HCEC 1CT (cell line): Measurements from ENCODE around the gene KDM2B.

Experiments used
- DNase-seq: peaks from one replicate; pipeline ENCODE4 v3.0.0-alpha.2; 2017

Gene KDM2B

GRCh38 chr12:121560392-121561008 is 20.3 kb downstream of the KDM2B start:
- DNase-seq: no peak

- no peak for DNase-seq
Measured at GRCh38 chr12:121558956-121559355, 21.9 kb downstream of the KDM2B start.

- no peak for DNase-seq
Measured at GRCh38 chr12:121550974-121551634, 29.7 kb downstream of the KDM2B start.

GRCh38 chr12:121549075-121549474 is 31.7 kb downstream of the KDM2B start:
- DNase-seq: no peak

DNA sequence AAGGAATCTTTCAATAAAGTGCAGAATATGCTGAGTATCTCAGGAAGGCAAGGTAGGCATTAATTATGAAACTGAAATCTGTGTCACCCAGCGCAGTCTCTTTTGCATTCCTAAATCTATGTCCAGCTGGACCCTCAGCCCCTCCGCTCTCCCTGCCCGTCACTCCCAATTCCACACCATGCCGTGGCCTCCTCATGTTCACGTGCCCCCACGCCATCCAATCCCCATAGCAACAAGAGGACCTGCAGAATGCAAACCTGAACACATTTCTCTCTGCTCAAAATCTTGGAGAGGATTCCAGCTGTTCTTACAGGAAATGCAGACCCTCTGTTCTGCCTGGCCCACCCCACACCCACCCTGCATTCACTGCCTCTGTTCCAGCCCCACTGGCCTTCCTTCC is 35.3 kb downstream of the KDM2B start:
- no peak for DNase-seq

DNA sequence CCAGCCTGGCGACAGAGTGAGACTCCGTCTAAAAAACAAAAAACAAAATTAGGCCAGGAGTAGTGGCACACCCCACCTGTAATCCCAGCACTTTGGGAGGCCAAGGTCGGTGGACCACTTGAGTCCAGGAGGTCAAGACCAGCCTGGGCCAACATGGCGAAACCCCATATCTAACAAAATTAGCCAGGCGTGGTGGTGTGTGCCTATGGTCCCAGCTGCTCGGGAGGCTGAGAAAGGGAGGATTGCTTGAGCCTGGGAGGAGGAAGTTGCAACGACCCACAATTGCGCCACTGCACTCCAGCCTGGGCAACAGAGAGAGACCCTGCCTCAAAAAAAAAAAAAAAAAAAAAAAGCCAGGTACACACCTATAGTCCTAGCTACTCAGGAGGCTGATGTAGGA is 37.0 kb downstream of the KDM2B start:
- no peak for DNase-seq

- DNase-seq: no peak
Measured at GRCh38 chr12:121539908-121540307, 40.9 kb downstream of the KDM2B start.

DNA sequence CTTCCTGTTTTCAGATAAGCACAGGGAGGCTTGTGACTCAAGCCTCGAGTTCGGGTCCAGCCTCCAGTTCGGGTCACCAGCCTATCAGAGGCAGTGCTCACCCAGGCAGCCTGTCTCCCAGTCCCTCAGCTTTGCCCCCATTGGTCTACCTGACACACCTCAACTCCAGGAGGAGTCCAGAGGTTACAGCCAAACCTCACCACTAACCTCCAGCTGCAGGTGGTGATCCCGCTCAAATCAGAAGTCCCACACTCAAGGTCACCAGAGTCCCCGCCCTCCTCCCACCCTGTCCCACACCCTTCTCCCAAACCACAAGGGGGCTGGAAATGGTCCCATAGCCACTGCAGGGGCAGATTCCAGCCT is 42.1 kb downstream of the KDM2B start:
- DNase-seq: no peak

GRCh38 chr12:121537814-121538698 is 42.8 kb downstream of the KDM2B start:
- no peak for DNase-seq

- DNase-seq: peak; percentile 69
Measured at GRCh38 chr12:121536899-121537813, 43.7 kb downstream of the KDM2B start.

DNA sequence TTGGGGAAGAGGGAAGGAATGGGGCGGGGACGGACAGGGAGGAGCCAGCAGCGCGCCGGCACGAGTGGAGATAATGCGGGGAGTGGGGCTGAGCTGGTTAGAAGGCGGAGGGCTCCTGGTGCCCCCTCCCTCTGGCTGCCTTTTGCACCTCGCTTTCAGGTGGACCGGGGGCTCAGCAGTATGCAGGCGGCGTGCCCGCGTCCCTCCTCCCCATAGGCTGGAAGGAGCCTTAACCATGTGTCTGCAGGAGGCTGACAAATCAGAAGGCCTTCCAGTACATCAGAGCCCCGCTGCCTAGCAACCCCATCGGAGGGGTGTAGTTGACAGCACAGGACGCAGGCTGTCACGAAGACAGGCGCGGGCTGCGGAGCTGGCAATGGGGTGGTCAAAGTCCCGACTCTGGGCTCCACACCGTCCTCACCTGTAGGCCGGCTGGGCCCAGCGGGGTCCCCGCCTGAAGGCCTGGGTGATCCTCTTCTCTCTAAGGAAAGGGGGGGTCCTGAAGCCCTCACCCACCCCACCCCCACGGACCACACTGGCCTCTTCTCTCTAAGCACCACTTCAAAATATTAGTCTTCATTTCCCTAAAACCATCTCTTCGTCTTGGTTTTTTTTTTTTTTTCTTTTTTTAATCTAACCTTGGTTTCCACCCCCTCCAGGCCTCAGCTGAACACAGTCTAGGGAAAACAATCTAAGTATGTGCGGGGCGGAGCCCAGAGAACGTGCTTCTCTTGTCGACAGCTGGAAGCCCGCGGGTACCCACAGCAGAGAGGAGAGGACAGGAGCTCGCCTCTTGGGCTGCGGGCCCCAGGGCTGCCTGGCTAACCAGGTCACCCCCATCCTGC is 44.5 kb downstream of the KDM2B start:
- peak; percentile 84 for DNase-seq

DNA sequence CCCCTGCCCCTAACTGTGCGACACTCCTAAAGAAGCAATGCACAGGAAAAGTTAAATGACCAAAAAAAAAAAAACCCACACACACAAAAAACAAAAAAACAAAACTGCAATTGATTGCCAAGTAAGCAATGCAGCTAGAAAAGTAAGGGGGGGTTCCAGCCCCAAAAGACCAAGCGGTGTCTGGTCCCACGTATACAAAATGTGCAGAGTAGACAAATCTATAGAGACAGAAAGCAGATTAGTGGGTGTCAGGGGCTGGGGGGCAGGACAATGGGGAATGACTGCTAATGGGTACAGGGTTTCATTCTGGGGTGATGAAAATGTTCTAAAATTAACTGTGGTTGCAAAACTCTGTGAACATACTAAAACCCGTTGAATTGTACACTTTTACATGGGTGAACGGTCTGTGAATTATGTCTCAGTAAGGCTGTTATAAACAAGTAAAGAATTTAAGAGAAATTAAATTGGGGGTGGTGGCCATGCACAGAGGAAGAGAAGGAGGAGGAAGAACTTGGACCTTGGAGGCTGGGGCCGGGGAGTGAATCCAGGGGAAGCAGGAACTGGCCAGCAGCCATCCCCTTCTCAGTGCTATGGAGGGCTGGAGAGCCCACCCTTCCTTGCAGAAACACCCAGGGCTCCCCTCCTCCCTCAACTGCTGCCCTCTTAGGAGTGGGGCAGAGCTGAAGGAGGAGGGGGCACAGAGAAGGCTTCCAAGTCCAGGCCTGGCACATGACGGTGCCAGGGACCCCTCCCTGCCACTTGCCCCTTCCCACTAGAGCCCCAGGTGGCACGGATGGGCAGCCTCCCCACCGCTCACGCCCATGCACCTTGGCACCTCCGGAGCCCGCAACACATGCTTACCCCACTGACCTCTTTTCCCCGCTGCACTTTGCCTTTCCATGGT is 45.4 kb downstream of the KDM2B start:
- no peak for DNase-seq

DNA sequence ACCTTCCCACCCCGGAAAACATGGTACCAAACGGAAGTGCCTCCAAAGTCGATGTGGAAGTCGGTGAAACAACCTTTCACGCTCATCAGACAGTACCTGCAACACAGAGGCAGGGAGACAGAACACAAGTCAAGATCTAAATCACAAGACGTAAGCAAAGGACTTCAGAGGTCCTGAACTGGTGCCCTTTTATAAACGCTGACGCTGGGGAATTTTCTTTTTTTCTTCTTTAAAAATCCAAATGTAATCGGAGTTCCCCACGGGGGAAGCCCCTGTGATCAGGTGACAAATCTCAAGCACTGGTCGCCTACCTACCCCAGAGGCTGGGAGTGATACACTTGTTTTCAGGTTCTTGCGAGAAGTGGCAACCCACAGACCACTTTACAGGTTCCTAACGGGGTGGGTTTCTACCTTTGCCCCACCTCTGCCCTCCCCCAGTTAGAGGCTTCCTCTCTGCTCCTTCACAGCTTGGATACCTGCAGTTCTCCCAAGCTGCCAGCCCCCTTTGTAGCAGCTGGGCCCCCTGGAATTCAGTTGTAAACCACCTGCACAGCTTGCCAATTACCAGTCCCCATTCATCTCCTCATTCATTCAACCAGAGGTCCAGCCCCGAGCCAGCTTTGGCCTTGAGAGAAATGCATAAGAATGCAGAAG is 46.2 kb downstream of the KDM2B start:
- DNase-seq: no peak

DNA sequence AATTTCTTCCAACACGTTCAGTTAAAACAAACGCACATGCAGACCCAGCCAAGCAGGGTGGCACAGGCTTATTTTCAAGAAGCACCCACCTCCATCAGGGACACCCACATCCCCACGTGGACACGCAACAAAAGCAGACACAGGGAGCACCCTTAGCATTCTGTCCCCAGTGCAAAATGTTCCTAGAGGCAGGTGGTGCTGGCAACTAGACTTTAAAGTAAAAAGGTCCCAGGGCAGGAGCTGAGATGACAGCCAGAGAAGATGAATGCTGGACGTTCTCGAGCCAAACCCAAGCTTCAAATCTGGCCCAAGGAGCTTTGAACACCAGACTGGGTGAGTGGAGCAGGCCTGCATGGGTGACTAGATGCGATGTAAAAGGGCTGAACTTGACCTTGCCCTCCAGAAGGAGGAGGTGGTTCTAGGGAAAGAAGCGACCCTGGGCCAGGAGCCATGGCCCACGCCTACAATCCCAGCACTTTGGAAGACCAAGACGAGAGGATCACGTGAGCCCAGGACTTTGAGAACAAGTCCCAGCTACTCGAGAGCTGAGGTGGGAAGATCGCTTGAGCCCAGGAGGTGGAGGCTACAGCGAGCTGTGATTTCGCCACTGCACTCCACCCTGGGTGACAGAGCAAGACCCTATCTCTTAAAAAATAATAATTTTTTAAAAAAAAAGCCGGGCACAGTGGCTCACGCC is 47.3 kb downstream of the KDM2B start:
- DNase-seq: no peak

GRCh38 chr12:121532503-121533393 is 48.1 kb downstream of the KDM2B start:
- no peak for DNase-seq

DNA sequence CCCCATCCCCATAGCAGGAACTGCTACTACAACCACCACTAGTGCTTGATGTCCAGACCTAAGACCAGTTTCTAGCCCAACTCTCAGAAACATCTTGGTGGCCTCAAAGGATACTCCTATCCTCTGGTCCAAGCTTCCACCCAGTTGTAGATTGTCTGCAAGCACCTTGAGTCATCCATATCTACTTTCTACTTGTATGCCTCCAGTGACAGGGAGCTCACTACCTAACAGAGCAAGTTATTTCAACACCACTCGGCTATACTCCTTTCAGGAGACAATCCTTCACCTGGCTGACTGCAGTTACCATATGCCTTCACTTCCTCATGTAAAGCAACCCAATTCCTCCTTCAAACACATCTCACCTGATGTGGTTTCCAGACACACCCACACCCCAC is 49.5 kb downstream of the KDM2B start:
- no peak for DNase-seq

- peak; percentile 45 for DNase-seq
Measured at GRCh38 chr12:121530600-121531355, 50.0 kb downstream of the KDM2B start.

DNA sequence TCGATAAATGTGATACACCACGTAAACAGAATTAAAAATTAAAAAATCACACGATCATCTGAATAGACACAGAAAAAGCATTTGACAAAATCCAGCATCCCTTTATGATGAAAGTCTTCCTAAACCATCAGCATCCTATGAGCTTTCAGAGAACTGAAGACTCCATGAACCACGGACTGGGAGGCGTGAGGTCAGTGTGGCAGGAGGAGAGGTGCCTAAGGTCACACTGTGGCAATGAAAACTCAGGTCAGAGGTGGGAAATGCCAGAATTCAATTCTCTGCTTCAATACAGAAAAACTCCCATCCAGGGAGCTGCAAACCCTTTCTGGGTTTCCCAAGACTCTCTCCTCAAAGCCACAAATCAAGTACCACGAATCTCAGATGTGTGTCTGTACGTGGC is 51.6 kb downstream of the KDM2B start:
- no peak for DNase-seq
